DND-41 (cell line): ENCODE measurements around the gene RHOT2.

Experiments
- ATAC-seq: fragments of 200-7000 bp; cut with Tn5 transposase; 3 replicates; pipeline ENCODE4 v1.9.1; 2021; ENCODE audit warnings: low read depth; ENCODE audit not compliant: insufficient read depth
- DNase-seq: peaks from one replicate; pipeline ENCODE4 v3.0.0-alpha.2; 2020
- H2AFZ ChIP-seq: 2 replicates; pipeline ENCODE4 v1.6.0; 2012; ENCODE audit warnings: low read depth, low read length
- H3K27ac ChIP-seq: 2 replicates; pipeline ENCODE4 v1.5.1; 2012; ENCODE audit warnings: low read length, inconsistent platforms
- H3K27me3 ChIP-seq: fragments of 200-600 bp; sonication (generic); 2 replicates; pipeline ENCODE4 v1.6.0; 2012; ENCODE audit warnings: low read length, mild to moderate bottlenecking, inconsistent platforms; ENCODE audit not compliant: insufficient read depth, poor library complexity
- H3K36me3 ChIP-seq: 2 replicates; pipeline ENCODE4 v1.5.1; 2012; ENCODE audit warnings: low read length, inconsistent platforms; ENCODE audit not compliant: insufficient read depth
- H3K4me1 ChIP-seq: 2 replicates; pipeline ENCODE4 v1.5.1; 2012; ENCODE audit warnings: mild to moderate bottlenecking, low read length; ENCODE audit not compliant: insufficient read depth
- H3K4me2 ChIP-seq: 2 replicates; pipeline ENCODE4 v1.6.0; 2012; ENCODE audit warnings: mild to moderate bottlenecking, moderate library complexity, low read length, inconsistent platforms; ENCODE audit not compliant: insufficient read depth
- H3K4me3 ChIP-seq, 2 experiments: fragments of 200-600 bp in 1 of 2; shearing (Covaris generic) in 1 of 2; 2 replicates each; pipeline ENCODE4 v1.5.1; 2012 to 2016; ENCODE audit warnings: inconsistent platforms in 2 of 2, low read length in 2 of 2, mild to moderate bottlenecking in 2 of 2, low read depth in 1 of 2, moderate library complexity in 1 of 2
- H3K79me2 ChIP-seq: 2 replicates; pipeline ENCODE4 v1.6.0; 2012; ENCODE audit warnings: low read length, inconsistent platforms; ENCODE audit not compliant: insufficient read depth
- H3K9ac ChIP-seq: 2 replicates; pipeline ENCODE4 v1.6.0; 2012; ENCODE audit warnings: low read depth, mild to moderate bottlenecking, inconsistent platforms, low read length, moderate library complexity
- H3K9me3 ChIP-seq: 2 replicates; pipeline ENCODE4 v1.5.1; 2012; ENCODE audit warnings: low read length, moderate library complexity, mild to moderate bottlenecking, inconsistent platforms; ENCODE audit not compliant: insufficient read depth, severe bottlenecking
- H4K20me1 ChIP-seq: 2 replicates; pipeline ENCODE4 v1.6.0; 2012; ENCODE audit warnings: low read length; ENCODE audit not compliant: insufficient read depth
- EZH2 ChIP-seq: IDR thresholded peaks from 3 replicates; pipeline ENCODE4 v1.6.1; 2012; ENCODE audit warnings: borderline replicate concordance, low read depth, mild to moderate bottlenecking, moderate library complexity, low read length, inconsistent platforms; ENCODE audit not compliant: severe bottlenecking
- TF ChIP-seq, protein P1 (sequence below): IDR thresholded peaks from 2 replicates; pipeline ENCODE4 v1.5.1; 2012; ENCODE audit warnings: borderline replicate concordance, low read length, moderate library complexity, mild to moderate bottlenecking; ENCODE audit not compliant: poor library complexity, severe bottlenecking; ENCODE audit errors: extremely low read depth

Gene RHOT2

DNA sequence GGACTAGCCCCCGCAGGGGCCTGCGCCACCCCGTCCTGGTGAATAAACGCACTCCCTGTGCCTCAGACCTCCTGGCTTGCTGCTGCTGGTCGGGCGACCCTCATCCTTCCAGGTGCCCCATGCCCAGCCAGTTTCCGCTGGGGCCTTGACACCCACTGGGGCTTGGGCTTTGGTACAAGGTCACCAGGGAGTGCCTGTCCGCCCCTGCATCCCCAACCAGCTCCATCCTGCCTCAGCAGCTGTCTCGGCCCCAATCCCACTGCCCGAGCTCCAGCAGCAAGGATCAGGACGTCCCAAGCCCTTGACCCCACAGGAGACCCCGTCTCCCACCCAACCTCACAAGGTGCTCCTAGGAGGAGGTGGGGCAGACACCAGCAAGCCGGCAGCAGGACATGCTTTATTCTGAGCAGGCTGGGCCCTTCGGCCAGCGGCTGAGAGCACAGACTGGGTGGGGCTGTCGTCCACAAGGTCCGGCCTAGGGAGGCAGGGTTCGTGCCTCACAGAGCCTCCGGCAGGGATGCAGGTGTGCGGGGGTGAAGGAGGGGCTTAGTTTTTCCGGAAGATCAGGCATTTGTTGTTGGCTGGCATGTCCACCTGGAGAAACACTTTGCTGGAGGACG is 33.8 kb upstream of the RHOT2 start:
- peaks cover 23% of the 10 kb centered on the region for H3K79me2 ChIP-seq
- peaks cover 17% of the 10 kb centered on the region for H3K36me3 ChIP-seq
- no peaks in the 10 kb centered on the region for H3K27me3 ChIP-seq
- no peaks in the 10 kb centered on the region for H3K9me3 ChIP-seq
- no peak overlapping the region for H3K27ac ChIP-seq
- H3K4me2 ChIP-seq = peak overlapping the region; percentile 92
- H2AFZ ChIP-seq = no peak overlapping the region
- TF ChIP-seq EZH2 = no peak
- TF ChIP-seq, protein P1, sequence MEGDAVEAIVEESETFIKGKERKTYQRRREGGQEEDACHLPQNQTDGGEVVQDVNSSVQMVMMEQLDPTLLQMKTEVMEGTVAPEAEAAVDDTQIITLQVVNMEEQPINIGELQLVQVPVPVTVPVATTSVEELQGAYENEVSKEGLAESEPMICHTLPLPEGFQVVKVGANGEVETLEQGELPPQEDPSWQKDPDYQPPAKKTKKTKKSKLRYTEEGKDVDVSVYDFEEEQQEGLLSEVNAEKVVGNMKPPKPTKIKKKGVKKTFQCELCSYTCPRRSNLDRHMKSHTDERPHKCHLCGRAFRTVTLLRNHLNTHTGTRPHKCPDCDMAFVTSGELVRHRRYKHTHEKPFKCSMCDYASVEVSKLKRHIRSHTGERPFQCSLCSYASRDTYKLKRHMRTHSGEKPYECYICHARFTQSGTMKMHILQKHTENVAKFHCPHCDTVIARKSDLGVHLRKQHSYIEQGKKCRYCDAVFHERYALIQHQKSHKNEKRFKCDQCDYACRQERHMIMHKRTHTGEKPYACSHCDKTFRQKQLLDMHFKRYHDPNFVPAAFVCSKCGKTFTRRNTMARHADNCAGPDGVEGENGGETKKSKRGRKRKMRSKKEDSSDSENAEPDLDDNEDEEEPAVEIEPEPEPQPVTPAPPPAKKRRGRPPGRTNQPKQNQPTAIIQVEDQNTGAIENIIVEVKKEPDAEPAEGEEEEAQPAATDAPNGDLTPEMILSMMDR = no peak
- H3K4me1 ChIP-seq = peaks cover 27% of the 10 kb centered on the region
- H3K4me3 ChIP-seq = peak overlapping the region in 1 of 2 experiments; percentile 19; a peak in 1 of 4 replicates
- ATAC-seq = no peak
- DNase-seq = no peak
- peak overlapping the region; percentile 92; the same call in 1 of the 2 replicates for H3K9ac ChIP-seq
- peaks cover 31% of the 10 kb centered on the region for H4K20me1 ChIP-seq

DNA sequence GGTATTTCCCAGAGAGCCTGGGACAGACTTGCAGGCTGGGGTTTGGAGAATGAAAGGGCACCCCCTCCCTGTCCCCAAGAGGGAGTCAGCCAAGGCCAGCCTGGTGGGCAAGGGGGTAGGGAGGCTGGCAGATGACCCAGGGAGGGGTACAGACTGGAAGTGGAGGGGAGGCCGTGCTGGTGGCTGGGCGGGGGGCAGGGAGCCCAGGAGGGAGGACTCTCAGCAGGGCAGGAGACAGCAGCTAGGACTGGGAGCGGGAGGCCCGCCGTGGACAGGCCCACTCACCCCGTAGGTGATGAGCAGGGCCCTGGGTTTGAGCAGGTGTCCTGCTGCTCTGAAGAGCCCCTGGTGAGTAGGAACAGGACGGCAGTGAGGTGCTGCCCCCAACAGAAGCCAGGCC is 32.9 kb upstream of the RHOT2 start:
- no peak for TF ChIP-seq EZH2
- TF ChIP-seq, protein P1 = no peak
- peak overlapping the region; percentile 92 for H3K4me2 ChIP-seq
- H3K27me3 ChIP-seq = no peaks in the 10 kb centered on the region
- no peak overlapping the region for H2AFZ ChIP-seq
- peaks cover 17% of the 10 kb centered on the region for H3K36me3 ChIP-seq
- peak overlapping the region; percentile 84 for H3K27ac ChIP-seq
- peak overlapping the region; percentile 80 to 84; a peak in 3 of 4 replicates for H3K4me3 ChIP-seq
- DNase-seq (no peak), ATAC-seq (no peak)
- H4K20me1 ChIP-seq = peaks cover 28% of the 10 kb centered on the region
- H3K79me2 ChIP-seq = peaks cover 23% of the 10 kb centered on the region
- H3K9ac ChIP-seq = peak overlapping the region; percentile 92
- no peaks in the 10 kb centered on the region for H3K9me3 ChIP-seq
- peaks cover 27% of the 10 kb centered on the region for H3K4me1 ChIP-seq

DNA sequence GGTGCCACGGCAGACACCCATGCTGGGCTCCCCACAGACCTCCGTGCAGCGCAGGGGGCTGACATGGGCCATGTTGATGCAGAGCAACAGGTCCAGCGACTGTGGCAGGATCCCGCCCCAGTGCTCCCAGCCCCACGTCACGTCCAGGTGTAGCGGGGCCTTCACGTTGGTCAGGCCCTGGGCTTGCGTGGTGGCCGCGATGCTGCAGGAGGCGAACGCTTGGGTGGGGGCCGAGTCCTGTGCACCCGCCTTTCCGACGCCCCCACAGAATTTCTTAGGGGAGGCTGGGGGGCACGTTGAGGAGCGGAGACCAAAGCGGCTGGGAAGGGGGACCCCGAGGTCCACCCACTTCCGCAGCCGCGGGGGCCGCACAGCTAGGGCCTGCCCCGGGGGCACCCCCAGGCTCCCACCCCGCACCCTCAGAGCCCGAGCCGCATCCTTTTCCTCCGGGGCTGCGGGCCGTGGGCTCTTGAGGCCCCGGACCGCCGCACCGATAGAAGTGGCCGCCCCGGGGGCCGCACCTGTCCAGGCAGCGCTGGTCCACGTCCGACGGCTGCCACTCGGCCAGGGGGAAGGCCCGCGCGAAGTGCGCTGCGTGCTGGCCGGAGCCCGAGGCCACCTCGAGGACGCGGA is 32.2 kb upstream of the RHOT2 start:
- Histone ChIP-seq H3K79me2 (peaks cover 23% of the 10 kb centered on the region), H3K4me2 (peak overlapping the region; percentile 92), H4K20me1 (peaks cover 25% of the 10 kb centered on the region), H3K9me3 (no peaks in the 10 kb centered on the region), H3K9ac (peak overlapping the region; percentile 92), H3K27ac (peak overlapping the region; percentile 84), H3K4me3 (peak overlapping the region; percentile 80 to 84), H2AFZ (peak overlapping the region; percentile 86), H3K36me3 (peaks cover 17% of the 10 kb centered on the region), H3K4me1 (peaks cover 27% of the 10 kb centered on the region), H3K27me3 (no peaks in the 10 kb centered on the region)
- TF ChIP-seq EZH2 = no peak
- DNase-seq = peak; percentile 27
- ATAC-seq = peak; percentile 6; the same call in 2 of the 3 replicates
